ENCODE data around the gene LHX3. TPM values are rescaled to one million over a fixed set of nuclear protein-coding genes. Genes with fewer than 3 reads are reported as not detected.

The LHX3 gene
- total RNA-seq, 1 donor = not detected

DNA sequence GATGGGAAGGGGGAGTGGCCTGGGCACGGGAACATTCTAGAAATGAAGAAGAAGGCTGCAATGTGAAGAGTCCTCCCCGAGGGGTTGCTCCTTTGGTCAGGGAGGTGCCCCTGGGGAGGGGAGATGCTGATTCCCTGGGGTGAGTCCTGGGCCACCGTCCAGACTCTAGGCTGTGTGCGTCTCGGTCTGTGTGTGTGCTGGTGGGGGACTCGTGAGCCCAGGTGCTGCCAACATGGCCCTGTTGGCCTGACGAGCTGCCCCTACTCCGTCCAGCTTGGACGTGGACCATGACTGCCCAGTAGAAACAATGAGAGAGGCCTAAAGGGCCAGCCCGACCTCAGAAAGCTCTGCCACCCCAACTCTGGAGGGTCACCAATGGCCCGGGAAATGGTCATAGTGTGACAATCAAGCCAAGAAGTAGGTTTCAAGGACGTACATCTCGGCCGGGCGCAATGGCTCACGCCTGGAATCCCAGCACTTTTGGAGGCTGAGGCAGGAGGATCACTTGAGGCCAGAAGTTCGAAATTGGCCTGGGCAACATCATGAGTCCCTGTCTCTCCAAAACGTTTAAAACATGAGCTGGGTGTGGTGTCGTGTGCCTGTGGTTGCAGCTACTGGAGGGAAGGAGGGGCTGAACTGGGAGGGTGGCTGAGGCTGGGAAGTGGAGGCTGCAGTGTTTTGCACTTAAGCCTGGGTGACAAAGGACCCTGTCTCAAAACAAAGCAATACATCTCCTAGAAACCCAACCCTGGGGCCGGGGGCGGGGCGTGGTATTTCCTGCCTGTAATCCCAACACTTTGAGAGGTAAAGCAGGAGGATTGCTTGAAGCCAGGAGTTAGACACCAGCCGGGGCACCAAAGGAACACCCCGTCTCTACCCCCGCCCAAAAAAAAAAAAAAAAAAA, 17.0 kb downstream of the LHX3 start:
- peaks cover 16% of the 10 kb centered on the region for H3K27me3 ChIP-seq (ENCODE audit: insufficient read depth, low read length)

DNA sequence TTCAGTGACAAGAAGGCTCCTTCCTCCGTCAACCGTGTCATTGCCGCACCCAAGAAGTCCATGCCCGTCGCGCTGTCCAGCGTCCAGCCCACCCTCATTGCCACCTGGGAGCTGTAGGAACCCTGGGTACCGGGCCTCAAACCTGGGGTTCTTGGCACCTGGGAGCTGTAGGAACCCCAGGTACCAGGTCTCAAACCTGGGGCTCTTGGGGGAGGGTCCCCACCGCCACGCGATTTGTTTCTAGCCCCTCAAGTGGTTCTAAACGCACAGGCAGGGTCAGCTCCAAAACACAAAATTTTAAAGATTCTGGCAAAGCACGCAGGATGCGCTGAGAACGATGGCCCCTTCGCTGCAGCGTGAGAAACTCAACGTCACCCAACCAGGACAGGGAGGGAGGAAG, 17.7 kb downstream of the LHX3 start:
- Histone ChIP-seq H3K4me1 (ENCODE audit: insufficient read depth, low read length) (no peaks in the 10 kb centered on the region), H3K9me3 (ENCODE audit: low read depth, low read length) (no peaks in the 10 kb centered on the region), H3K27me3 (ENCODE audit: insufficient read depth, low read length) (peaks cover 13% of the 10 kb centered on the region), H3K4me3 (ENCODE audit: low read length) (no peak overlapping the region)

More for the DNA sequence above, 17.0 kb downstream of the LHX3 start:
- no peak overlapping the region for H3K4me3 ChIP-seq (ENCODE audit: low read length)
- H3K9me3 ChIP-seq (ENCODE audit: low read depth, low read length) = no peaks in the 10 kb centered on the region
- no peaks in the 10 kb centered on the region for H3K4me1 ChIP-seq (ENCODE audit: insufficient read depth, low read length)

DNA sequence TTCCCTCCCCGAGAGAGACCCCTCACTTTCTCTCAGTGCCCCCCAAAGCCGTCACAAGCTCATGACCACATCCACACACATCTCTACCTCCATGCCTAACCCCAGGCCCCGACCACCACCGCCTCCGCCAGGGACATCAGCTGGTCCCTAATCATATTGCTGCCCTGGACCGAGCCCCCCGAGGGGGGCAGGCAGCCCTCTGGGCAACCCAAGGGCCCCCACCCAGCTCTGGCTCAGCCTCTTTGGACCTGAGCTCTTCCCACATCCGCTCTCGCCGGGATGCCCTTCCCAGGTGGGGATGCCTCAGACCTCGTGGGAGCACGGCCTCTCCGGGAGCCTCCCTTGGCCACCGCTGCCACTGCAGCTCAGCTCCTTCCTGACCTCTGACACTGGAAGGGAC, 18.5 kb downstream of the LHX3 start:
- Histone ChIP-seq H3K4me1 (ENCODE audit: insufficient read depth, low read length) (no peaks in the 10 kb centered on the region), H3K9me3 (ENCODE audit: low read depth, low read length) (no peaks in the 10 kb centered on the region), H3K27me3 (ENCODE audit: insufficient read depth, low read length) (peaks cover 6% of the 10 kb centered on the region), H3K4me3 (ENCODE audit: low read length) (no peak overlapping the region)

- Histone ChIP-seq H3K4me1 (ENCODE audit: insufficient read depth, low read length) (no peaks in the 10 kb centered on the region), H3K4me3 (ENCODE audit: low read length) (no peak overlapping the region), H3K9me3 (ENCODE audit: low read depth, low read length) (no peaks in the 10 kb centered on the region), H3K27me3 (ENCODE audit: insufficient read depth, low read length) (peaks cover under 1% of the 10 kb centered on the region)
Measured at GRCh38 chr9:136185596-136186366, 19.1 kb downstream of the LHX3 start.

GRCh38 chr9:136185066-136185465, 19.9 kb downstream of the LHX3 start:
- Histone ChIP-seq H3K4me3 (ENCODE audit: low read length) (no peak overlapping the region), H3K27me3 (ENCODE audit: insufficient read depth, low read length) (no peaks in the 10 kb centered on the region), H3K4me1 (ENCODE audit: insufficient read depth, low read length) (no peaks in the 10 kb centered on the region), H3K9me3 (ENCODE audit: low read depth, low read length) (no peaks in the 10 kb centered on the region)

DNA sequence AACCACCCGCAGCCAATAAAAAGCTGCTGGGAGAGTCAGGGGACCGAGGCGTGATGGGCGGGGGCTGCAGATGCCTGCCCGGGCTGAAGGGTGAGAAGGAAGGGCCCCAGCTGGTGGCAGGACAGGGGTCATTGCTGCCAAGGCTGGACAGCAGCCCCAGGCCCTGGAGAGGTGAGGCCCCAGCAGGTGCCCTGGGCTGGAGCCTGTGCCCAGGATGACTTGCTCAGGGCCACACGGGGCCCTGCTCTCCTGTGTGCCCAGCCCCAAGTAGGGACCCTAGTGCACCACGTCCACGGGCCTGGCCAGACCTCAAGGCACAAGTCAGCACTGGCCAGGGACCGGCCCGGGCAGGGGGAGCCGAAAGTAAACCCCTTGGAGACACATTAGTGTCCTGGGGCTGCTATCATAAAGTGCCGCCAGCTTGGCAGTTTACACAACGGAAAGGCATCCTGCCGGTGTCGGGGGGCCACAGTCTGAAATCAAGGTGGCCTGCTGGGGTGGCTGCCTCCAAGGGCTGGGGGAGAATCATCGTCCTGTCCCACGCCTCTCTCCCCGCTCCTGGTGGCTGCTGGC, 22.0 kb downstream of the LHX3 start:
- no peaks in the 10 kb centered on the region for H3K4me1 ChIP-seq (ENCODE audit: insufficient read depth, low read length)
- no peaks in the 10 kb centered on the region for H3K27me3 ChIP-seq (ENCODE audit: insufficient read depth, low read length)
- H3K4me3 ChIP-seq (ENCODE audit: low read length) = no peak overlapping the region
- no peaks in the 10 kb centered on the region for H3K9me3 ChIP-seq (ENCODE audit: low read depth, low read length)

DNA sequence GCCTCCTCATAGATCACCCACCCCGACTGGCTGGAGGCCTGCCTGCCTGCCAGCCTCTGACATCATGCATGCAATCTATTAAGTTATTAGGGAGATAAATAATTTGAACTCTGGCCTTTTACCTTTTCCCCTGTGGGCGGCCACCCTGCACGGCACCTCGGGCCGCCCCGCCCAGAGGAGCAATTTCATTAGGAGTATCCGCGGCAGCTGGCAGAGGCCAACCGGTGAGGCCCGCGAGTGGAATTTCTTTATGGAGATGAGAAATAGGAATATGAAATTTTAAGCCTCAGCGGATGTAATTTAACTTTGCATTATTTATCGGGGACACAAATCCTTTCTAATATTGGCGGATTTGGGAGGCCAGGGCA, 22.5 kb downstream of the LHX3 start:
- H3K4me1 ChIP-seq (ENCODE audit: insufficient read depth, low read length) = no peaks in the 10 kb centered on the region
- H3K9me3 ChIP-seq (ENCODE audit: low read depth, low read length) = no peaks in the 10 kb centered on the region
- H3K27me3 ChIP-seq (ENCODE audit: insufficient read depth, low read length) = no peaks in the 10 kb centered on the region
- H3K4me3 ChIP-seq (ENCODE audit: low read length) = no peak overlapping the region

DNA sequence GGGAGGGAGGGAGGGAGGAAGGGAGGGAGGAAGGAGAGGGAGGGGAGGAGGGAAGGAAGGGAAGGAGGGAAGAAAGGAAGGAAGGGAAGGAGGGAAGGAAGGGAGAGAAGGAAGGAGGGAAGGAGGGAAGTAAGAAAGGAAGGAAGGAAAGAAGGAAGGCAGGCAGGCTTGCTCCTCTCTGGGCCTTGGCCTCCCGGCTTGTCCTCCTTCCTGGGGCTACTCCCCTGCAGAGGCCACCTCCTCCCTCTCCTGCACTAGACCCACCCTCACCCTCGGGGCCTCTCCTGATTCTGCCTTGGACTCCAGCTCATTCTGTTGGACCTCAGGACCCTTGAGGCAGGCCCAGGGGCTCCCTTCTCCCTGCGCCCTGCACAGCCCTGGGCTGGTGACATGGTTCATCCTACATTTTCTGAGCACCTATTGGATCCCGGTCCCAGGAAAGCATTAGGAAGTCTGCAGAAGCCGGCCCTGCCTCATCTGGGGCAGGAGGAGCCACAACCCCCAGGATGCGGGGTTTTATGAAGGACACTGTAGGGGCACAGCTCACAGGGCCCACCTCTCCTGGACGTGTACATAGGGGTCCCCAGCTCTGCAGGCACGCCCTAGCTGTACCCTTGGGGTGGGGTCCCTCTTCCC, 23.0 kb downstream of the LHX3 start:
- no peak overlapping the region for H3K4me3 ChIP-seq (ENCODE audit: low read length)
- H3K27me3 ChIP-seq (ENCODE audit: insufficient read depth, low read length) = no peaks in the 10 kb centered on the region
- H3K9me3 ChIP-seq (ENCODE audit: low read depth, low read length) = no peaks in the 10 kb centered on the region
- no peaks in the 10 kb centered on the region for H3K4me1 ChIP-seq (ENCODE audit: insufficient read depth, low read length)

GRCh38 chr9:136180586-136180985, 24.3 kb downstream of the LHX3 start:
- no peak overlapping the region for H3K4me3 ChIP-seq (ENCODE audit: low read length)
- no peaks in the 10 kb centered on the region for H3K9me3 ChIP-seq (ENCODE audit: low read depth, low read length)
- no peaks in the 10 kb centered on the region for H3K4me1 ChIP-seq (ENCODE audit: insufficient read depth, low read length)
- no peaks in the 10 kb centered on the region for H3K27me3 ChIP-seq (ENCODE audit: insufficient read depth, low read length)

DNA sequence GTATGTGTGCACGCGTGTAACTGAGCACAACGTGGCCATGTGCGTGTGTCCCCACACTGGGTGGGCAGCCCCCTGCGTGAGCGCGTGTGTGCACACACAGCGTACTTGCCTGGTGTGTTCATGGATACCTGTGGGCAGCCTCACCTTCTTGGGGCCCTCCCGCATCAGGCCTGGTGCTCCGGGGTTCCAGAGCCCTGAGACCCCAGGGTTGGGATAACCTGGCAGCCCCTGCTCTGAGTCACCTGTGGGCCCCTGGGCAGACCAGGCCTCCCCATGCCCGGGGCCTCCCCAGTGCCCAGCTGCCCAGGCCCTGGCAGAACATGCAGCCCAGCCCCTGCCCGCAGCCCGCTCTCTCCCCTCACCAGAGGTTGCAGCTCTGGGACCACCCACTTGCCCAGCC, 25.2 kb downstream of the LHX3 start:
- H3K4me1 ChIP-seq (ENCODE audit: insufficient read depth, low read length) = no peaks in the 10 kb centered on the region
- no peaks in the 10 kb centered on the region for H3K27me3 ChIP-seq (ENCODE audit: insufficient read depth, low read length)
- H3K4me3 ChIP-seq (ENCODE audit: low read length) = no peak overlapping the region
- no peaks in the 10 kb centered on the region for H3K9me3 ChIP-seq (ENCODE audit: low read depth, low read length)

DNA sequence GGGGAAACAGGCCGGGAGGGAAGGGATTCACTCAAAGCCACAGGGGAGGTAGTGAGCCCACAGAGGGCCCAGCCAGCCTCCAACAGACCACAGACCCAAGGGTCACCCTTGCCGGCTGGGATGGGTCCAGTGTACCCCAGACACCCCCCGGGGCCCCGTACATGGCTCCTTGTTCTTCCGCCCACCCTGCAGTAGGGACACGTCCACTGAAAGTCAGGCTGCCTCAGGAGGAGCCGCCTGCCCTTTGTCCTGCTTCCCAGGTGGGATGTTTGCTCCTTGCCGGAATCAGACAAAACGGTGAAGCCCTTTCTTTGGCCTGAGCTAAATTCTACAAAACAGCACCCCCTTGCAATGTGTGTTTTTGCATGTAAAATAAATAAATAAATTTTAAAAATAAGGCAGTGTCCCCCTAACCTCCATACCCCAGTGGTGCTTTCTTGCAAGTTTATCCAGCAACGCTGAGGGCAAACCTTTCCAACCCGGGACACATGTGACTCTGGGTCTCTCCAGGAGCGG, 25.8 kb downstream of the LHX3 start:
- Histone ChIP-seq H3K4me3 (ENCODE audit: low read length) (no peak overlapping the region), H3K4me1 (ENCODE audit: insufficient read depth, low read length) (no peaks in the 10 kb centered on the region), H3K9me3 (ENCODE audit: low read depth, low read length) (no peaks in the 10 kb centered on the region), H3K27me3 (ENCODE audit: insufficient read depth, low read length) (no peaks in the 10 kb centered on the region)

DNA sequence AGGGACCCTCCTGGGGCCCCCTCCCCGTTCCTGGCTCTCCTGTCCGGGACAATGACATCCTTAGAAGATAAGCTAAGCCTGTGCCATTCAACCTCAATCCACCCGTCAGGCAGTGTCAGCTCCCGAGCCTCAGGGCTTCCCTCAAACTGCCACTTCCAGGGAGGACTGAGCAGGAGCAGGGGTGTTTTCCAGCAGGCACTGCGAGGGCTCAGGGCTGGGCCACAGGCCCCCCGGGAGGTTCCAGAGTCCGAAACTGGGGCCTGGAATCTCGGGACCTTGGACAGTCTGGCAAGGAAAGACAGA, 26.2 kb downstream of the LHX3 start:
- no peaks in the 10 kb centered on the region for H3K27me3 ChIP-seq (ENCODE audit: insufficient read depth, low read length)
- no peaks in the 10 kb centered on the region for H3K9me3 ChIP-seq (ENCODE audit: low read depth, low read length)
- H3K4me1 ChIP-seq (ENCODE audit: insufficient read depth, low read length) = no peaks in the 10 kb centered on the region
- H3K4me3 ChIP-seq (ENCODE audit: low read length) = no peak overlapping the region

DNA sequence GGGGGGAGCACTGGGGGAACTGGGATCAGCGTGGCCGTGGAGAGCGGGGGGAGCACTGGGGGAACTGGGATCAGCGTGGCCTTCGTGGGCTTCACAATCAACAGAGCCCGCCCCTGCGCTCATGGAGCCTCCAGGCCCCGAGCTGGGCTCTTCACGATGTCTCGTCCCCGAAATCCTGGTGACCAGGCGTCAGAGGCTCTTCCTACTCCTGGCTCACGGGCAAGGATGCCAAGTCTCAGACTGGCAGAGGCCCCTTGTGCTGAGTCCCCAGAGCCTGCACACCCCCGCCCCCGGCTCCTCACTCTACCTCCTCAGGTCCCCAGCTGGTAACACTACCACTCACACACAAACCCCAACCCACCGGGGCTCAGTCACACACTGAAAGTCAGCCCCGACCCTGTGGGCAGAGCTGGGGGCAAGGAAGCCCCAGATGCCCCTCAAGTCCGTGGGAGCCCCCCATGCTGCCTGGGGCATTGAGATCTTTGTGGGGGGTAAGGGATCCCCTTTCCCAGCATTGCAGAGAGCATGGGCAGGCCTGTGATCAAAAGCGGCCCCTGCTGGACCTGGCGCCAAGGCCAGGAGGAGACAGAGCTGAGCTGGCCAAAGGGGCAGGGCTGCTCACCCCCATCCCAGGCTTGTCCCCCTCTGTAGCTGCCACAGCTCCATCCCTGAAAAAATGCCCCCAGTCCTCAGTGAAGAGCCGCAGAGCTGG, 26.7 kb downstream of the LHX3 start:
- Histone ChIP-seq H3K27me3 (ENCODE audit: insufficient read depth, low read length) (no peaks in the 10 kb centered on the region), H3K9me3 (ENCODE audit: low read depth, low read length) (no peaks in the 10 kb centered on the region), H3K4me1 (ENCODE audit: insufficient read depth, low read length) (no peaks in the 10 kb centered on the region), H3K4me3 (ENCODE audit: low read length) (no peak overlapping the region)

GRCh38 chr9:136177224-136177623, 27.7 kb downstream of the LHX3 start:
- no peak overlapping the region for H3K4me3 ChIP-seq (ENCODE audit: low read length)
- H3K9me3 ChIP-seq (ENCODE audit: low read depth, low read length) = no peaks in the 10 kb centered on the region
- no peaks in the 10 kb centered on the region for H3K27me3 ChIP-seq (ENCODE audit: insufficient read depth, low read length)
- H3K4me1 ChIP-seq (ENCODE audit: insufficient read depth, low read length) = no peaks in the 10 kb centered on the region
